C4-2B (cell line): Measurements from ENCODE around the gene INSRR.

Source experiments
- H3K27ac ChIP-seq: fragments of 450-650 bp; 2 replicates; pipeline ENCODE4 v1.5.1; 2017
- ZFX ChIP-seq: fragments of 450-650 bp; IDR thresholded peaks from 2 replicates; pipeline ENCODE4 v1.6.1; 2017
- TF ChIP-seq, protein P1 (sequence below): fragments of 450-650 bp; conservative IDR thresholded peaks from 2 replicates; pipeline ENCODE4 v1.5.1; 2017; ENCODE audit warnings: mild to moderate bottlenecking

Gene INSRR

GRCh38 chr1:156857532-156857931 is 1.4 kb downstream of the INSRR start:
- H3K27ac ChIP-seq: no peak overlapping the region
- TF ChIP-seq ZFX: no peak
- TF ChIP-seq, protein P1, sequence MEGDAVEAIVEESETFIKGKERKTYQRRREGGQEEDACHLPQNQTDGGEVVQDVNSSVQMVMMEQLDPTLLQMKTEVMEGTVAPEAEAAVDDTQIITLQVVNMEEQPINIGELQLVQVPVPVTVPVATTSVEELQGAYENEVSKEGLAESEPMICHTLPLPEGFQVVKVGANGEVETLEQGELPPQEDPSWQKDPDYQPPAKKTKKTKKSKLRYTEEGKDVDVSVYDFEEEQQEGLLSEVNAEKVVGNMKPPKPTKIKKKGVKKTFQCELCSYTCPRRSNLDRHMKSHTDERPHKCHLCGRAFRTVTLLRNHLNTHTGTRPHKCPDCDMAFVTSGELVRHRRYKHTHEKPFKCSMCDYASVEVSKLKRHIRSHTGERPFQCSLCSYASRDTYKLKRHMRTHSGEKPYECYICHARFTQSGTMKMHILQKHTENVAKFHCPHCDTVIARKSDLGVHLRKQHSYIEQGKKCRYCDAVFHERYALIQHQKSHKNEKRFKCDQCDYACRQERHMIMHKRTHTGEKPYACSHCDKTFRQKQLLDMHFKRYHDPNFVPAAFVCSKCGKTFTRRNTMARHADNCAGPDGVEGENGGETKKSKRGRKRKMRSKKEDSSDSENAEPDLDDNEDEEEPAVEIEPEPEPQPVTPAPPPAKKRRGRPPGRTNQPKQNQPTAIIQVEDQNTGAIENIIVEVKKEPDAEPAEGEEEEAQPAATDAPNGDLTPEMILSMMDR: no peak

DNA sequence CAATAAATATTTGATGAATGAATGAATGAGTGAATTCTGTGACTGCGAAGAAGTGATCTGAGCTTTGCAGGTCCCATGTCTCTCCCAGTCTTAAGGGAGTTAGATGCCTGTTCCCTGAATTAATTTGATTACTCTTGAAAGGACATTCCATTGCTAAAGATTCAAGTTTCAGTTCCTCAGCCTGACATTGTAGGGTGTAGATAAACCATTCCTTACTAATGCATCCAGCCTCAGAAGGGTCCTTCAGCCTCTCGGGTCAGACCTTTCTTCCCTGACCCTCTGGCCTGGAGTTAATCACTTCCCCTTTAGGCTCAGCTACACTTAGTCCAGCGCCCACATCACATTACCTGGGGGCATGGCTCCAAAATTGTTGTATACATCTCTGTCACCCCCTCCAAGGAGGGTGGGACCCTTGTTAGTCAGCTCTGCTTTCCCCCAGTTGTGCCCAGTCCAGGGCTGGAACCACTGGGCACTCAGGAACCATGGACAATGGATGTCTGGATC is 2.6 kb downstream of the INSRR start:
- no peak overlapping the region for H3K27ac ChIP-seq
- TF ChIP-seq, protein P1: no peak
- no peak for TF ChIP-seq ZFX

GRCh38 chr1:156854634-156855033 is 4.3 kb downstream of the INSRR start:
- H3K27ac ChIP-seq: no peak overlapping the region
- no peak for TF ChIP-seq ZFX
- TF ChIP-seq, protein P1: no peak

GRCh38 chr1:156853761-156854160 is 5.2 kb downstream of the INSRR start:
- no peak overlapping the region for H3K27ac ChIP-seq
- TF ChIP-seq, protein P1: no peak
- no peak for TF ChIP-seq ZFX

DNA sequence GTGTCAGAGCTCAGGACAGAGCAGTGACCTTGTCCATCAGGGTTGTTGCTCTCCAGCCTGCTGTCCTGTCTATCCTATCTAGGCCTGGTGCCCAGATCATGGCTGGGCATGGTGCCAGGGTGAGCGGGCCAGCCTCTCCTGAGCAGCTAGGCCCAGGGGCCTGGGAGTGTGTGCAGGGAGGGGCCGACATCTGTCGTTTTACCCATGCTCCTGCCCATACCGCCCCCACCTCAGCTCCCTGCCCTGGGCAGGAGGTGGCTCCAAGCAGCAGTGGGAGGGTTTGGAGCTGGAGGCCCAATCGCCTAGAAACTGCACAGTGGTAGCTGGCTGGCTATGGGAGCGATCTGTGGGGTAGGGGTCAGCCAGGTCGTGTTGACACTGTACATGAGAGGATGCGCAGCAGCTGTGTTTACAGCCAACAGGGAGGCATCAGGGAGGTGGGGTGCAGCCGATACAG is 6.5 kb downstream of the INSRR start:
- TF ChIP-seq, protein P1: no peak
- peak; percentile 20; the same call in 1 of the 2 replicates for TF ChIP-seq ZFX
- no peak overlapping the region for H3K27ac ChIP-seq

- no peak for TF ChIP-seq ZFX
- TF ChIP-seq, protein P1: no peak
- H3K27ac ChIP-seq: no peak overlapping the region
Measured at GRCh38 chr1:156851779-156852417, 7.0 kb downstream of the INSRR start.

DNA sequence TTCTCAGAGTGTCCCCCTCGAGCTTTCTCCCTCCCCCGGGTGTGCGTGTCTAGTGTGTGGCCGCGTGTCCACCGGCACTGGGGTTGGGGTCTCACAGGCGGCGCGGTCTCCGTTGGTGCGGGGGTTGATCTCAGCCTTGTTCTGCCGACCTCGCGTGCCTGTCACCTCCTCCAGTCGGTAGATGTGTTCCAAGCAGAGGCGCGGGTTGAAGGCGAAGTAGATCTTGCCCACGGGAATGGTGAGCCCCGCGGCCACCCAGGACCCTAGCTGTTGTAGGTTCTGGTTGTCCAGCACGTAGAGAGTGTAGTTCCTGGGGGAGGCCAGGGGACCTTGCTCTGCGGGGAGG is 9.8 kb downstream of the INSRR start:
- TF ChIP-seq, protein P1: no peak
- H3K27ac ChIP-seq: no peak overlapping the region
